A673 (cell line): ENCODE results near the gene SBF2.

Experiments
- EZH2 ChIP-seq: fragments of 200-600 bp; sonication (generic); IDR thresholded peaks from 2 replicates; pipeline ENCODE4 v1.6.1; 2017; ENCODE audit warnings: borderline replicate concordance, low read depth, mild to moderate bottlenecking, mixed read lengths, antibody characterized with exemption, low read length; ENCODE audit not compliant: poor library complexity, severe bottlenecking
- TF ChIP-seq, protein P1 (sequence below): fragments of 300-800, 200-600 bp; sonication (generic); conservative IDR thresholded peaks from 2 replicates; pipeline ENCODE4 v1.5.1; 2017; ENCODE audit warnings: low read depth, mild to moderate bottlenecking, antibody characterized with exemption, low read length, moderate library complexity, mixed read lengths

DNA sequence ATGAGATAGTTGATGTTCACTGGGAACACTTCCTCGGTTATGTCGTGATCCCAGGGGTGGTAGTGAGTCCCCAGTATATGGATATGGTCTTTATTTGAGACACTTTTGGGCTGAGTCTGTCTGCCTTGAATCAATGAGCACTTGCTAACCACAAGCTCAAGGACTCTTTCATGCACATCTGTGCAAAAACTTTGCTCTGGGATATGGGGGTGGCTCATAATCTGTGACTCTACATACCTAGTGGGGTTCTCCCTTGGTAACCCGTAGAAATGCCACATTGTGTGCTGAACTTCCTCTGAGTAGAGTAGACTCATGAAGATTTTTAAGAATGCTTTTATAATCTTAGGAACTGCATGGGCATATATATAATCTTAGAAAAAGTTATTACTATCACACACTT is 560.8 kb downstream of the SBF2 start:
- TF ChIP-seq, protein P1, sequence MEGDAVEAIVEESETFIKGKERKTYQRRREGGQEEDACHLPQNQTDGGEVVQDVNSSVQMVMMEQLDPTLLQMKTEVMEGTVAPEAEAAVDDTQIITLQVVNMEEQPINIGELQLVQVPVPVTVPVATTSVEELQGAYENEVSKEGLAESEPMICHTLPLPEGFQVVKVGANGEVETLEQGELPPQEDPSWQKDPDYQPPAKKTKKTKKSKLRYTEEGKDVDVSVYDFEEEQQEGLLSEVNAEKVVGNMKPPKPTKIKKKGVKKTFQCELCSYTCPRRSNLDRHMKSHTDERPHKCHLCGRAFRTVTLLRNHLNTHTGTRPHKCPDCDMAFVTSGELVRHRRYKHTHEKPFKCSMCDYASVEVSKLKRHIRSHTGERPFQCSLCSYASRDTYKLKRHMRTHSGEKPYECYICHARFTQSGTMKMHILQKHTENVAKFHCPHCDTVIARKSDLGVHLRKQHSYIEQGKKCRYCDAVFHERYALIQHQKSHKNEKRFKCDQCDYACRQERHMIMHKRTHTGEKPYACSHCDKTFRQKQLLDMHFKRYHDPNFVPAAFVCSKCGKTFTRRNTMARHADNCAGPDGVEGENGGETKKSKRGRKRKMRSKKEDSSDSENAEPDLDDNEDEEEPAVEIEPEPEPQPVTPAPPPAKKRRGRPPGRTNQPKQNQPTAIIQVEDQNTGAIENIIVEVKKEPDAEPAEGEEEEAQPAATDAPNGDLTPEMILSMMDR: no peak
- TF ChIP-seq EZH2: no peak
